ENCODE data around the gene SKI.
"Not testable (repeated sequence)": the region's sequence is repeated elsewhere in the genome, so short reads cannot be mapped to it uniquely, and the experiment has no call there.

SKI gene

DNA sequence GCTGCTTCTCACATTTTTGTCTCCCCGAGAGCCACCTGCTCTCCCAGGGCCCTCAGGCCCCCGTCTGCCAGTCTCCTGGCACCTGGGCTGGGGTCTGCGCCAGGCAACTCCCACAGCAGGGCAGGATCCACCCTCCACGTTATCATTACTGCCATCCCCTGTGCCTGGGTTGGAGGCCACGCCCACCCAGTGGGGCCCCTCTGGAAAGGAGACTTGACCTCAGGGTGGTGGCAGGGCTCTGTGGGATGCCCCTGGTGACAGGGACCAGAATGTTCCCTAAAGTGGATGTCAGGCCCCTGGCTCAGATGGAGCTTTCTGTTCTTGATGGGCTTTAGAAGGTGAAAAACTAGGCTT is 66.6 kb downstream of the SKI start:
- Histone ChIP-seq H3K79me2 (ENCODE audit: insufficient read depth, low read length) (peaks cover 77% of the 10 kb centered on the region), H3K36me3 (ENCODE audit: insufficient read depth, low read length) (no peaks in the 10 kb centered on the region), H3K27me3 (ENCODE audit: insufficient read depth, low read length, poor library complexity) (no peaks in the 10 kb centered on the region), H3K9ac (ENCODE audit: low read depth, low read length) (no peak overlapping the region), H2AFZ (ENCODE audit: low read depth, low read length) (no peak overlapping the region), H4K20me1 (ENCODE audit: insufficient read depth, low read length) (peaks cover 87% of the 10 kb centered on the region), H3K4me1 (ENCODE audit: insufficient read depth, low read length) (peaks cover 40% of the 10 kb centered on the region), H3K4me3 (ENCODE audit: low read depth in 1 of 2, low read length in 2 of 2) (no peak overlapping the region), H3K9me3 (ENCODE audit: insufficient read depth, low read length, severe bottlenecking) (no peaks in the 10 kb centered on the region), H3K27ac (ENCODE audit: low read length) (no peak overlapping the region), H3K4me2 (ENCODE audit: insufficient read depth, low read length) (no peak overlapping the region)
- no peak for TF ChIP-seq EZH2 (IDR thresholded peaks at IDR 0.05; ENCODE audit: borderline replicate concordance, low read depth, low read length, severe bottlenecking)
- TF ChIP-seq, protein P1, sequence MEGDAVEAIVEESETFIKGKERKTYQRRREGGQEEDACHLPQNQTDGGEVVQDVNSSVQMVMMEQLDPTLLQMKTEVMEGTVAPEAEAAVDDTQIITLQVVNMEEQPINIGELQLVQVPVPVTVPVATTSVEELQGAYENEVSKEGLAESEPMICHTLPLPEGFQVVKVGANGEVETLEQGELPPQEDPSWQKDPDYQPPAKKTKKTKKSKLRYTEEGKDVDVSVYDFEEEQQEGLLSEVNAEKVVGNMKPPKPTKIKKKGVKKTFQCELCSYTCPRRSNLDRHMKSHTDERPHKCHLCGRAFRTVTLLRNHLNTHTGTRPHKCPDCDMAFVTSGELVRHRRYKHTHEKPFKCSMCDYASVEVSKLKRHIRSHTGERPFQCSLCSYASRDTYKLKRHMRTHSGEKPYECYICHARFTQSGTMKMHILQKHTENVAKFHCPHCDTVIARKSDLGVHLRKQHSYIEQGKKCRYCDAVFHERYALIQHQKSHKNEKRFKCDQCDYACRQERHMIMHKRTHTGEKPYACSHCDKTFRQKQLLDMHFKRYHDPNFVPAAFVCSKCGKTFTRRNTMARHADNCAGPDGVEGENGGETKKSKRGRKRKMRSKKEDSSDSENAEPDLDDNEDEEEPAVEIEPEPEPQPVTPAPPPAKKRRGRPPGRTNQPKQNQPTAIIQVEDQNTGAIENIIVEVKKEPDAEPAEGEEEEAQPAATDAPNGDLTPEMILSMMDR (IDR thresholded peaks at IDR 0.05; ENCODE audit: borderline replicate concordance, extremely low read depth, low read length, poor library complexity, severe bottlenecking): no peak
- DNase-seq: no peak
- no peak for ATAC-seq (ENCODE audit: insufficient read depth, low read depth)

DNA sequence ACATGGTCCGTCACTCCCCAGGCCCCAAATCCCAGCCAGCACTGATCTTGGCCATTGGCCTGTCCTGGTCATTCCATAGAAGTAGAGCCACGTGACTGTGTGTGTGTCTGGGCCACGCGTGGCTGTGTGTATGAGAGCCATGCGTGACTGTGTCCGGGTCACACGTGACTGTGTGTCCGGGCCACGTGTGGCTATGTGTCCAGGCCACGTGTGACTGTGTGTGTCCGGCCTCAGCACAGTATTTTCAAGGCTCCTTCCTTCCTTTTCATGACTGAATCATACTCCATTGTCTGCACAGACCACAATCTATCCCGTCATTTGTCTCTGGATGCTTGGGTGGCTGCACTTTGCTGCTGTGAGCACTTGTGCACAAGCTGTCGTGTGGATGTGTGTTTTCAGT is 67.4 kb downstream of the SKI start:
- peaks cover 82% of the 10 kb centered on the region for H3K79me2 ChIP-seq (ENCODE audit: insufficient read depth, low read length)
- DNase-seq: no peak

DNA sequence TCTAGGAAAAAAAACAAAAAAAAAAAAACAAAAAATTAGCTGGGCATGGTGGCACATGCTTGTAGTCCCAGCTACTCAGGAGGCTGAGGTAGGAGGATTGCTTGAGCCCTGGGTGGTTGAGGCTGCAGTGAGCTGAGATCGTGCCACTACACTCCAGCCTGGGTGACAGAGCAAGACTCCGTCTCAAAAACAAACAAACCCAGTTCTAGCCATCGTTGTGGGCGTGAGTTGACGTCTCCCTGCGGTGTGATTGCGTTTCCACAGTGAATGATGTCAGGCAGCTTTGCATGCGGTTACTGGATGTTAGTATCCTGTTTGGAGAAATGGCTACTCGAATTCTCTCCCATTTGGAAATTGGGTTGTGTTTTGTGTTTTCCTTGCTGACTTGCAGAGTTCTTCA is 68.1 kb downstream of the SKI start:
- H3K27me3 ChIP-seq (ENCODE audit: insufficient read depth, low read length, poor library complexity); ATAC-seq (ENCODE audit: insufficient read depth, low read depth); H2AFZ ChIP-seq (ENCODE audit: low read depth, low read length); H3K36me3 ChIP-seq (ENCODE audit: insufficient read depth, low read length); H3K27ac ChIP-seq (ENCODE audit: low read length); H3K4me2 ChIP-seq (ENCODE audit: insufficient read depth, low read length); DNase-seq; H3K9ac ChIP-seq (ENCODE audit: low read depth, low read length); H3K4me3 ChIP-seq (ENCODE audit: low read depth in 1 of 2, low read length in 2 of 2); H3K9me3 ChIP-seq (ENCODE audit: insufficient read depth, low read length, severe bottlenecking): not testable (repeated sequence)
- Histone ChIP-seq H3K79me2 (ENCODE audit: insufficient read depth, low read length) (peaks cover 82% of the 10 kb centered on the region), H4K20me1 (ENCODE audit: insufficient read depth, low read length) (peaks cover 87% of the 10 kb centered on the region), H3K4me1 (ENCODE audit: insufficient read depth, low read length) (peaks cover 40% of the 10 kb centered on the region)

More for the DNA sequence above, 67.4 kb downstream of the SKI start:
- Histone ChIP-seq H3K27ac (ENCODE audit: low read length) (no peak overlapping the region), H3K9me3 (ENCODE audit: insufficient read depth, low read length, severe bottlenecking) (no peaks in the 10 kb centered on the region), H4K20me1 (ENCODE audit: insufficient read depth, low read length) (peaks cover 87% of the 10 kb centered on the region), H3K36me3 (ENCODE audit: insufficient read depth, low read length) (no peaks in the 10 kb centered on the region), H3K4me3 (ENCODE audit: low read depth in 1 of 2, low read length in 2 of 2) (no peak overlapping the region), H3K27me3 (ENCODE audit: insufficient read depth, low read length, poor library complexity) (no peaks in the 10 kb centered on the region), H3K4me2 (ENCODE audit: insufficient read depth, low read length) (no peak overlapping the region), H2AFZ (ENCODE audit: low read depth, low read length) (no peak overlapping the region), H3K9ac (ENCODE audit: low read depth, low read length) (no peak overlapping the region), H3K4me1 (ENCODE audit: insufficient read depth, low read length) (peaks cover 40% of the 10 kb centered on the region)
- ATAC-seq (ENCODE audit: insufficient read depth, low read depth): no peak
- TF ChIP-seq EZH2 (IDR thresholded peaks at IDR 0.05; ENCODE audit: borderline replicate concordance, low read depth, low read length, severe bottlenecking): no peak

DNA sequence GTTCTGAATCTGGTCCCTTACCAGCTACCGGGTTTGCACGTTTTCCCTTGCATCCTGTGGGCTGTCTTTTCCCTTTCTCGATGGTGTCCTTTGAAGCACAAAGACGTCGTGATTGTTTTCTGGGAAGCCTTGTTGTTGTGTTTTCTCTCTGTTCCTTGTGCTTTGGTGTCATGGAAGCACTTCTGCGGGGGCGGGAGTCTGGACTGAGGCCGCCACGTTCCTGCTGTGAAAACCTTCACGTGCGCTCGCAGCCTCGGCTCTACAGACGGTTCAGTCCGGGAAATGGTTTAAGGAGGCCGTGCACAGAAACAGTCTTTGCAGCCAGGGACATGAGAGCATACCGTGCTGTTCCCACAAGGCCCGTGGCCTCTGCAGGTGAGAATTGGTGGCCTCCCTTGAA is 68.5 kb downstream of the SKI start:
- Histone ChIP-seq H3K4me1 (ENCODE audit: insufficient read depth, low read length) (peaks cover 40% of the 10 kb centered on the region), H3K27ac (ENCODE audit: low read length) (no peak overlapping the region), H3K4me2 (ENCODE audit: insufficient read depth, low read length) (no peak overlapping the region), H2AFZ (ENCODE audit: low read depth, low read length) (no peak overlapping the region), H3K4me3 (ENCODE audit: low read depth in 1 of 2, low read length in 2 of 2) (no peak overlapping the region), H4K20me1 (ENCODE audit: insufficient read depth, low read length) (peaks cover 90% of the 10 kb centered on the region), H3K79me2 (ENCODE audit: insufficient read depth, low read length) (peaks cover 83% of the 10 kb centered on the region), H3K9me3 (ENCODE audit: insufficient read depth, low read length, severe bottlenecking) (no peaks in the 10 kb centered on the region), H3K36me3 (ENCODE audit: insufficient read depth, low read length) (no peaks in the 10 kb centered on the region), H3K9ac (ENCODE audit: low read depth, low read length) (no peak overlapping the region), H3K27me3 (ENCODE audit: insufficient read depth, low read length, poor library complexity) (no peaks in the 10 kb centered on the region)
- TF ChIP-seq, protein P1 (IDR thresholded peaks at IDR 0.05; ENCODE audit: borderline replicate concordance, extremely low read depth, low read length, poor library complexity, severe bottlenecking): no peak
- no peak for TF ChIP-seq EZH2 (IDR thresholded peaks at IDR 0.05; ENCODE audit: borderline replicate concordance, low read depth, low read length, severe bottlenecking)
- ATAC-seq (ENCODE audit: insufficient read depth, low read depth) (no peak), DNase-seq (no peak)
